Esophagus (tissue), 2 donors: ENCODE data around the gene ENO3. TPM values are rescaled to one million over a fixed set of nuclear protein-coding genes. Genes with fewer than 3 reads are reported as not detected.

Source experiments
- H3K27ac ChIP-seq, 2 donors: one replicate each; pipeline ENCODE4 v1.5.1; 2013; ENCODE audit warnings: low read depth in 2 of 2, mild to moderate bottlenecking in 2 of 2, inconsistent platforms in 1 of 2, low read length in 1 of 2, moderate library complexity in 1 of 2
- H3K27me3 ChIP-seq, 2 donors: one replicate each; pipeline ENCODE4 v1.6.1; 2013; ENCODE audit warnings: low read length in 2 of 2, control low read depth in 1 of 2, mild to moderate bottlenecking in 1 of 2; ENCODE audit not compliant: insufficient read depth in 2 of 2, control insufficient read depth in 1 of 2
- H3K36me3 ChIP-seq, 2 donors: one replicate each; pipeline ENCODE4 v1.6.1; 2013; ENCODE audit warnings: low read length in 1 of 2; ENCODE audit not compliant: control insufficient read depth in 2 of 2, insufficient read depth in 2 of 2
- H3K4me1 ChIP-seq, 2 donors: one replicate each; pipeline ENCODE4 v1.6.1; 2013; ENCODE audit warnings: low read length in 1 of 2; ENCODE audit not compliant: control insufficient read depth in 2 of 2, insufficient read depth in 2 of 2
- H3K4me3 ChIP-seq, 2 donors: one replicate each; pipeline ENCODE4 v1.5.1; 2013; ENCODE audit warnings: low read length in 2 of 2, mild to moderate bottlenecking in 2 of 2, low read depth in 1 of 2, moderate library complexity in 1 of 2
- H3K9me3 ChIP-seq, 2 donors: one replicate each; pipeline ENCODE4 v1.6.1; 2013; ENCODE audit warnings: mild to moderate bottlenecking in 2 of 2, low read depth in 1 of 2, low read length in 1 of 2, moderate library complexity in 1 of 2; ENCODE audit not compliant: control insufficient read depth in 2 of 2, insufficient read depth in 1 of 2
- WGBS, 2 donors: extraction: QIAGEN DNeasy Blood & Tissue Kit; methylation state at CpG; one replicate each; pipeline ENCODE4 v1.1.7; 2013; 5-methylcytosine and 5-hydroxymethylcytosine counted together
- polyA plus RNA-seq, 2 donors: library from polyadenylated mRNA; stranded (reverse); fragments of 200-250 nt; gene quantifications; one replicate each; pipeline ENCODE4 v1.2.3, GENCODE V29; 2013
- donor health status: healthy with polysubstance abuse.
- donor health status: Bipolar disorder and iron deficiency.

Gene ENO3
- polyA plus RNA-seq, 2 donors = 1.7 to 10.8 TPM

DNA sequence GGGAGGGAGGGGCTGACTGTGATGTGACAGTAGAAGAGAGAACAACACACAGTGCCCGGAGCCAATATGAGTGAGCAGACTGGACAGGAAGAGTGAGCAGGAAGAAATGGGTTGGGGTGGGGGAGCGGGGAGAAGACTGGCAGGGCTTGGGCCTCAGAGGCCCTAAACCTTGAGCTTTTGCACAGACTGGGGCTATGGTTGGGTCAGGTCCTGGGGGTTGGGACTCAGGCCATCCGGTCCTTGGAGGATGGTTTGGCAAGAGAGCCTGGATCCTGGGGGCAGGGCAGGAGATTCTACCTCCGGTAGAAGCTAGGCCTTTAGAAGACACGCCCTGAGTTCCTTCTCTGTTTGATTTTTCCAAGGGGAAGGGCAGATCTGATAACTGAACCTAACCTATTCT, 35.5 kb downstream of the ENO3 start:
- Histone ChIP-seq H3K27ac (peak overlapping the region; percentile 88), H3K4me3 (peak overlapping the region; percentile 75 to 94), H3K27me3 (no peaks in the 10 kb centered on the region), H3K9me3 (no peaks in the 10 kb centered on the region), H3K36me3 (peaks cover 0 to 6% of the 10 kb centered on the region in 2 donors), H3K4me1 (peaks cover 0 to 6% of the 10 kb centered on the region in 2 donors)
- 28 to 30% methylated on average over 5 of the region's 5 CpGs for WGBS, 2 donors

DNA sequence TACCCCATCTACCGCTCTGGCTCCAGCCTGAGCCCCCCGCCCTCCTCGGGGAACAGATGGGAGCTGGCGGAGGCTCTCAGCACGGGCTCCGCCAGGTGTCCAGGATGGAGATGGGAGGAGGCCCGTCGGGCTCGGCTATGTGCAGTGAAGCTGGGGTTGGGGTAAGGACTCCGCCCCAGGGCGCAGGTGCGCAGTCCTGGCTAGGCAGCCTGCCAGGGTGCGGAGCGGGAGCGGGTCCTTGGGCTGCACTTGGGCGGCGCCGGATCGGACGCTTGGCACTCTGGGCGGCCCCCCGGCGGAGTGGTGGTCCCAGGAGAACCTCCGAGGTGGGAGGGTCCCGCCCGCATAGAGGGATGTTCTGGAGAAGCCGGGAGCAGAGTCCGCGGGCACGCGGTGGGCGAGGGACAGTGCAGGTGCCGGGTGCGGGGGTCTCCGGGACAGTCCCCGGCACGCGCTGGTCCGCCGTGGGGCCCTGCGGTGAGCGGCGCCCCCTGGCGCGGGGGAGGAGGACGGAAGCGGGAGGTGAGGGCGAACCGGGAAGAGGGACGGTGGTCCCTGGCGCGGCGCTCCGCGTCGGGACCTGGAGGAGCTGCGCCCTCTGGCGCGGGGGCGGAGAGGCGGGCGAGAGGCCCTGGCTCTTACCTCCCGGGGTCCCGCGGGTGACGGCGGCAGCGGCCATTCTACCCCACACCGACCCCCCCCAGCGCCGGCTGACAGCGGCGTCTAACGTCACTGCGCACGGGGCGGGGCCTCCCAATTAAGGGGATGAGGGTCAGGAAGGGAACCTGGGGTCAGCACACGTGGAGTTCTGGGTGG, 36.2 kb downstream of the ENO3 start, which contains the start of gene CAMTA2:
CAMTA2 (minus strand) TSS at position 725 of the 816 bp plus-strand sequence. CDS start 1,453 bp downstream, outside the sequence.
- WGBS, 2 donors = 0 to 1% methylated on average over 58 to 78 of the region's 78 CpGs
- Histone ChIP-seq H3K27me3 (no peaks in the 10 kb centered on the region), H3K9me3 (no peaks in the 10 kb centered on the region), H3K27ac (peak within 1 kb of the TSS; percentile 88), H3K4me1 (peaks cover 0 to 6% of the 10 kb centered on the region in 2 donors), H3K4me3 (peak within 1 kb of the TSS; percentile 75 to 94), H3K36me3 (peaks cover 0 to 5% of the 10 kb centered on the region in 2 donors)

DNA sequence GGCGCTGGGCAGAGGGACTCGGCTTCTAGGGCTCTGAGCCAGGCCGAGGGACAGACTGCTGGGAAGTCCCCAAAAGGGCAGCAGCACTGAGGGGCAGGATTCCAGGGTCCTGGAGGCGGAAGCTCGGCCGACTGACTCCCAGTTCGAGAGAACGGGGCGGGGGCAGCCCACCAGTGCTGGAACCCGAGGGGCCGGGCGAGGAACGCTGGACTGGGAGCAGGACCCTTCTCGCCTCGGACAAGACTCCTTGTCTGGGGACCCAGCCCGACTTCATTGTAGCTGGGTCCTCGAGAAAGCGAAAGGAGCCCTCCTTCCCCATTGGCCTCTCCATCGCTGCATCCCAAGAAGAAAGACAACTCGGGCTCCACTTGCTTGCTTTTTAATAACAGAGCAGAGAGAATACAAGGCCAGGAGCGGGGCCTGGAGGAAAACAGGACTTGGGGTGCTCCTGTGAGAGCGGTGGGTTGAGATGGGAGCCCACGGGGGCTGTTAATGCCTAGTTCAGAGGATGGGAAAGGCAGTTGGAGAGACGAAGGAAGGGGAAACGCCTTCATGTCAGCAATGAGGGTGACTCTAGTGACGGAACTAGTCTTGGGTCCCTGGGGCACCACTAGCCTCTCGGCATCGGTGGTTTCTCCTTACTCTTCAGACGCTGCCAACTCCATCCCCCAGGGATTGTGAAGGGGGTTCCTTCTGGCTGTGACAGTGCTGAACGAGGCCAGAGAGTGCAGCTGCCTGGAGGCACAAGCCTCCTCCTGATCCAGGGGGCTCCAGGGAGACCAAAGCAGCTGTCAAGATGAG, 37.0 kb downstream of the ENO3 start:
- peak overlapping the region; percentile 75 to 94 for H3K4me3 ChIP-seq
- no peaks in the 10 kb centered on the region for H3K27me3 ChIP-seq
- no peaks in the 10 kb centered on the region for H3K9me3 ChIP-seq
- peak overlapping the region; percentile 88 for H3K27ac ChIP-seq
- 1 to 5% methylated on average over 30 of the region's 30 CpGs for WGBS, 2 donors
- H3K4me1 ChIP-seq = peaks cover 0 to 6% of the 10 kb centered on the region in 2 donors
- H3K36me3 ChIP-seq = no peaks in the 10 kb centered on the region

DNA sequence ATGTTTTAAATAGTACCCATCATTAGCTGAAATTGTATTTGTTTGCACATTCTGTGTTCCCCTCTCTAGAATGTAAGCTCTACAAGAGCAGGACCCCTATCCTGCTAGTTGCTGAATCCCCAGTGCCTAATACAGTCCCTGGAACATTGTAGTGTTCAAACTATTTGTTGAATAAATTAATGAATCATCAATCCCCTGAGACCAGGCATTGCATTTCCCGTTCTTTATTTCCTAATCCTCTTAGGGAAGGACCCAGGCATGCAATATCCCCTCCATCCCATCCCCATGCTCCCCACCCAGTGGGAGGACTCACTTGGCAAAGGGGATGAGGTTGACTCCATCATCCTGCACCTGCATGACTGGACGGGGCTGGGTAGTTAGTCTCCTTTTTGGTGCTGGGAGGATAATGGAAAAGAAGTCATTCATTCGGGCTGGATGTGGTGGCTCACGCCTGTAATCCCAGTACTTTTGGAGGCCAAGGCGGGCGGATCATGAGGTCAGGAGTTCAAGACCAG, 43.2 kb downstream of the ENO3 start:
- H3K27me3 ChIP-seq = no peaks in the 10 kb centered on the region
- H3K4me3 ChIP-seq = no peak overlapping the region
- 79 to 80% methylated on average over 6 of the region's 6 CpGs for WGBS, 2 donors
- H3K27ac ChIP-seq = no peak overlapping the region
- H3K9me3 ChIP-seq = no peaks in the 10 kb centered on the region
- H3K36me3 ChIP-seq = no peaks in the 10 kb centered on the region
- peaks cover 5 to 8% of the 10 kb centered on the region in 2 donors for H3K4me1 ChIP-seq

DNA sequence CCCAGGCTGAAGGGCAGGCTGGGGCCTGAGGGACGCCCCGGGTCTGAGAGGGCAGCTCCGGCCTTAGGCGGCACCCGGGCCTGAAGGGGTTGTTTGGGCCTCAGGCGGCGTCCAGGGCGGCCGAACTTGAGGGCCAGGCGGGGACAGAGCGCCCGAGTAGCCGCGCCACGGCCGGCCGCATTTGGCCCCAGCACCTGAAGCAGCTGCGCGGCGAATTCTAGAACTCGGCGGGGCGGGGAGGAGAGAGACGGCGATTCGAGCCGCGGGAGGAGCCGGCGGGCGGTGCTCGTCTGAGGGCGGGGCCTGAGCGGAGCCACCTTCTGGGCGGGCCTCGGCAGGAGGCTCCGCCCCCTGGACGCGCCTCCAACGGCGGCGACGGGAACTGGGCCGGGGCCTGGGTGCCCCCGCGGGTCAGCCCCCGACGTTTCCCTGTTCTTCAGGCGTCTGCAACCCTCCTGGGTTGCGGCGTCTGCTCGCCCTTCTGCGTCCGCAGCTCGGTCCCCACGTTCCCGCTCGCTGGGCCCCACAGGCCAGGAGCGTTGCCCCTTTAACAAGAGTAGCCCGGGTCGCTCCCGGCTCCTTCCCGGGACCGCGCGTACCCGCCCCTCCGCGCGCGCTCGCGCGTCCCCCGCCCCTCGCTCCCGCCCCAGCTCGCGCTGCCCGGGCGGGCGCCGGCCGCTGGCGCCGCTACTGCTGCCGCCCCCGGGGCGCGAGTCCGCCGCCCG, 46.5 kb downstream of the ENO3 start, which contains the start of the genes INCA1 and KIF1C:
INCA1 (minus strand) TSS at position 221 of the 725 bp plus-strand sequence. CDS start 3,085 bp downstream, outside the sequence.
KIF1C (plus strand) TSS at position 649 of the 725 bp plus-strand sequence. CDS start 2,297 bp downstream, outside the sequence.
- peak within 1 kb of the TSS; percentile 97 for H3K27ac ChIP-seq
- peak within 1 kb of the TSS; percentile 84 to 86 for H3K4me3 ChIP-seq
- peaks cover 5 to 18% of the 10 kb centered on the region in 2 donors for H3K36me3 ChIP-seq
- peaks cover 14 to 18% of the 10 kb centered on the region in 2 donors for H3K4me1 ChIP-seq
- 1% methylated on average over 75 to 93 of the region's 93 CpGs for WGBS, 2 donors
- H3K27me3 ChIP-seq = no peaks in the 10 kb centered on the region
- no peaks in the 10 kb centered on the region for H3K9me3 ChIP-seq

DNA sequence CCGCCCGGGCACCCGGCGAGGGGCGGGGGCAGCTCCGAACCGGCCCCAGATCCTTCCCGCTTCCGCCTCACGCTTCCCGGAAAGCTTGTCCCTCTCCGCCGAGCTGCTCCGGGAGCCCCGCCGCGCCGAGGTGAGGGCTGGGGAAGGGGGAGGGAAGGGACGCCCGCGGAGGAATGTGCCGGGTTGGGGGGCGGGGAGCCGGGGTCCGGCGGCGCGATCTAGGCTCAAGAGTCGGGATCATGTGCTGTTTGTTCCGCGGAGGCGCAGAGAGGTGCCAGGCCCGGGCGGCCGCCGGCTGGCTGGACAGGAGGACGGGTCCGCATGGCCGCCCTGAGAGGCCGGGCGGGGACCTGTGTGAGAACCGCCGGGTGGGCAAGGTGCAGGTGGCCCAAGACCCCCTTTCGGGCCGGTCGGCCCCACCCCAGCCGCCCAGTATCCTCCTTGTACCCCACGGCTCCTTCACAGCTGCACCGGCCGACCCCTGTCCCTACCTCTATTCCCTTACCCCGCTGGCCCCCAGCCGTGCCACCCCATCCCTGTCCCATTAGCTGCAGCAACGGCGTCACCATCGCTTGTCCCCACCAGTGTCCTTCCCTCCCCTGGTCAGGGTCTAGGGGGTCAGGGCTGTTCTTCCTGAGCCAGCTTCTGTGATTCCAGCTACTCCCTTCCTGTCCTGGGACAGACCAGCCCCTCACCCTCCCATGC, 47.3 kb downstream of the ENO3 start:
- Histone ChIP-seq H3K27ac (peak overlapping the region; percentile 97), H3K4me3 (peak overlapping the region; percentile 84 to 86)

DNA sequence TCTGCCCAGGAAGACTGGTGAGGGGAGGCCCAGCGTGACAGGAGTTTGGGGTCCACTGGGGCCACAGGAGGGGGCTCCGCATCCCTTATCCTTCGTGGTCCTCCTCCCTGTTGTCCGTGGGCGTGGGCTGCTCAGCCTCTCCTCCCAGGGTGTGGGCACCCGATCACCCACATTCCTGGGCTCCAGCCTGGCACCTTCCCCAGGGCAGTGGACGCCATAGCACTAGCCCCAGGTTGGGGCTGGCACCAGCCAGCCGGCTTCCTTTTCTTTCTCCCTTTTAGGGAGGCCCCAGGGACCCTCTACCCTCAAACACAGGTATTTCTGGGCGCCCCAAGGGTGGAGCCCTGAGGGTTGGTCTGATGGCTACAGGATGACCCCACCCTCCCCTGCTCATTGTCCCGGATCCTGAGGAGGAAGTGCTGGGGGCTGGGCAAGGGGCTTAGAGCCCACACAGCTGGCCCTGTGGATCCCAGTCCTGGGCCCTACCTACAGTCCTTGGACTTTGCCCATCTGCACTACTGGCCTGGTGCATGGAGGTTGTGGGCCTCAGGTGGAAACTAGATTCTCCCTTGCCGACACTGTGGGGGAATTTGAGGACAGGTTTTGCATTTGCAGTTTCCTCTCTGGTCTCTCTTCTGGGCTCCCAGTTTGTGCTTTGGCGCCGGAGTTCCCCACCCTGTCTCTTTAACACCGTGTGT, 48.0 kb downstream of the ENO3 start:
- WGBS, 2 donors = 11 to 19% methylated on average over 14 of the region's 14 CpGs
- no peaks in the 10 kb centered on the region for H3K9me3 ChIP-seq
- peak overlapping the region; percentile 84 to 86 for H3K4me3 ChIP-seq
- H3K36me3 ChIP-seq = peaks cover 11 to 29% of the 10 kb centered on the region in 2 donors
- peak overlapping the region; percentile 4 to 97 for H3K27ac ChIP-seq
- no peaks in the 10 kb centered on the region for H3K27me3 ChIP-seq
- H3K4me1 ChIP-seq = peaks cover 14 to 18% of the 10 kb centered on the region in 2 donors

More for the DNA sequence above, 47.3 kb downstream of the ENO3 start:
- no peaks in the 10 kb centered on the region for H3K9me3 ChIP-seq
- WGBS, 2 donors = 1% methylated on average over 48 to 55 of the region's 55 CpGs
- H3K27me3 ChIP-seq = no peaks in the 10 kb centered on the region
- H3K36me3 ChIP-seq = peaks cover 5 to 22% of the 10 kb centered on the region in 2 donors
- peaks cover 14 to 18% of the 10 kb centered on the region in 2 donors for H3K4me1 ChIP-seq

DNA sequence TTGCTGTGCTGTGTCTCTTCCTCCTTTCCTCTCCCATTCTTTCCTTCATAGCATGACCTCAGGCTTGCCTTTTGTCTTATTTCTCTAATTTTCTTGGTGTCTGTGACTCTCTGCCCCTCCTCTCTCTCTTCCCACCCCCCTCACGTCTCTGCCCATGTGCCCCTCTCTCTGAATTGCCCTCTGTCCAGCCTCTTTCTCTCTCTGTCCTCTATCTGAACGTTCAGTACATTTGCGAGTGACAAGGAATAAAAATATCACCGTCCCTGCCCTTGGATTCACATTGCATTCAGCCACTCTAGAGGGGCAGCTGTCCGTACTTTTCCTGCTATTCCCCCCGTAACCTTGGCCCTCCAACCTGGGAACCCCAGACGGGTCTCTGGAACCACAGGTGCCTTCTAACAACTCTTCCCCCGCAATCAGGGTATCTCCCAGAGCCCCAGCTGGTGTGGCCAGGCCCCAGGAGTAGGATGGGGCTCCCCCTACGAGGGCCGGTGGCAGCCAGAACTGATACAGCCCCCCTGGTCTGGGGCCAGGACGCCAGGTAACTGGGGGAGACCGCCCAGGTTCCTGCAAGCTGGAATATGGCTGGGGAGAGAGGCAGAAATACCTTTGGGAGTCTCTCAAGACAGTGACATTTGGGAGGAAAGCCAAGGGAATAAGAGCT, 48.6 kb downstream of the ENO3 start:
- H3K4me1 ChIP-seq = peaks cover 14 to 18% of the 10 kb centered on the region in 2 donors
- 56 to 73% methylated on average over 12 of the region's 12 CpGs for WGBS, 2 donors
- H3K4me3 ChIP-seq = peak overlapping the region; percentile 84 to 86
- H3K9me3 ChIP-seq = no peaks in the 10 kb centered on the region
- no peaks in the 10 kb centered on the region for H3K27me3 ChIP-seq
- peaks cover 18 to 36% of the 10 kb centered on the region in 2 donors for H3K36me3 ChIP-seq
- H3K27ac ChIP-seq = peak overlapping the region; percentile 4 to 97
